ENCODE data around the gene SEC63.
"Not testable (repeated sequence)": the region's sequence is repeated elsewhere in the genome, so short reads cannot be mapped to it uniquely, and the experiment has no call there.

SEC63 gene

GRCh38 chr6:107957909-107958688 is at the start of gene SEC63:
Gene SEC63 (minus strand): TSS chr6:107958208. CDS start chr6:107958009, 199 bp downstream.
- DNase-seq: peak; percentile 96

- DNase-seq: no peak
Observed at GRCh38 chr6:108005961-108006360, 48.0 kb upstream of the SEC63 start.

GRCh38 chr6:108004861-108005260 is 46.9 kb upstream of the SEC63 start:
- DNase-seq: no peak

GRCh38 chr6:108002365-108003221 is 44.6 kb upstream of the SEC63 start:
- DNase-seq: no peak

- no peak for DNase-seq
Observed at GRCh38 chr6:108001696-108002231, 43.8 kb upstream of the SEC63 start.

- not testable (repeated sequence) for DNase-seq
Observed at GRCh38 chr6:108000259-108000658, 42.3 kb upstream of the SEC63 start.

GRCh38 chr6:107999341-107999740 is 41.3 kb upstream of the SEC63 start:
- DNase-seq: no peak

- DNase-seq: no peak
Observed at GRCh38 chr6:107991772-107992550, 34.0 kb upstream of the SEC63 start.

- no peak for DNase-seq
Observed at GRCh38 chr6:107991061-107991460, 33.1 kb upstream of the SEC63 start.

- DNase-seq: not testable (repeated sequence)
Observed at GRCh38 chr6:107990587-107990986, 32.6 kb upstream of the SEC63 start.

GRCh38 chr6:107989166-107990094 is 31.4 kb upstream of the SEC63 start:
- no peak for DNase-seq

- no peak for DNase-seq
Observed at GRCh38 chr6:107988570-107988969, 30.6 kb upstream of the SEC63 start.

- no peak for DNase-seq
Observed at GRCh38 chr6:107987805-107988204, 29.8 kb upstream of the SEC63 start.

- no peak for DNase-seq
Observed at GRCh38 chr6:107985701-107986100, 27.7 kb upstream of the SEC63 start.

GRCh38 chr6:107983811-107984210 is 25.8 kb upstream of the SEC63 start:
- no peak for DNase-seq

- no peak for DNase-seq
Observed at GRCh38 chr6:107982486-107982885, 24.5 kb upstream of the SEC63 start.

- no peak for DNase-seq
Observed at GRCh38 chr6:107981695-107982094, 23.7 kb upstream of the SEC63 start.

- no peak for DNase-seq
Observed at GRCh38 chr6:107977283-107977682, 19.3 kb upstream of the SEC63 start.

- DNase-seq: no peak
Observed at GRCh38 chr6:107976155-107976783, 18.3 kb upstream of the SEC63 start.

- no peak for DNase-seq
Observed at GRCh38 chr6:107973594-107973993, 15.6 kb upstream of the SEC63 start.

- no peak for DNase-seq
Observed at GRCh38 chr6:107972413-107973096, 14.5 kb upstream of the SEC63 start.
